GOT3 (cell line): ENCODE measurements around the gene LMTK3.
"Not testable (repeated sequence)": the region's sequence is repeated elsewhere in the genome, so short reads cannot be mapped to it uniquely, and the experiment has no call there.

Experiments
- DNase-seq: peaks from one replicate; lab custom pipeline; 2025; ENCODE audit warnings: mixed read lengths; lab: John Stamatoyannopoulos, UW

Gene LMTK3

GRCh38 chr19:48486706-48487105 lies 24.9 kb downstream of the LMTK3 start:
- not testable (repeated sequence) for DNase-seq

- no peak for DNase-seq
Measured at GRCh38 chr19:48484931-48485612, 26.6 kb downstream of the LMTK3 start.

- DNase-seq: no peak
Measured at GRCh38 chr19:48484247-48484893, 27.3 kb downstream of the LMTK3 start.

GRCh38 chr19:48483301-48483700 lies 28.3 kb downstream of the LMTK3 start:
- no peak for DNase-seq

GRCh38 chr19:48481846-48482639 lies 29.6 kb downstream of the LMTK3 start:
- DNase-seq: no peak

GRCh38 chr19:48480558-48481500 lies 30.8 kb downstream of the LMTK3 start:
- DNase-seq: no peak

GRCh38 chr19:48480183-48480557 lies 31.5 kb downstream of the LMTK3 start:
- no peak for DNase-seq

- no peak for DNase-seq
Measured at GRCh38 chr19:48479686-48480085, 31.9 kb downstream of the LMTK3 start.

- no peak for DNase-seq
Measured at GRCh38 chr19:48478339-48479256, 33.0 kb downstream of the LMTK3 start.

GRCh38 chr19:48477698-48478338 lies 33.8 kb downstream of the LMTK3 start:
- no peak for DNase-seq

- DNase-seq: no peak
Measured at GRCh38 chr19:48477067-48477685, 34.5 kb downstream of the LMTK3 start.

GRCh38 chr19:48476176-48476575 lies 35.5 kb downstream of the LMTK3 start:
- no peak for DNase-seq

GRCh38 chr19:48475369-48476068 lies 36.1 kb downstream of the LMTK3 start:
- DNase-seq: no peak

GRCh38 chr19:48474084-48474592 lies 37.5 kb downstream of the LMTK3 start:
- DNase-seq: no peak

- no peak for DNase-seq
Measured at GRCh38 chr19:48473161-48473966, 38.3 kb downstream of the LMTK3 start.

GRCh38 chr19:48471836-48472235 lies 39.8 kb downstream of the LMTK3 start:
- DNase-seq: no peak

- DNase-seq: no peak
Measured at GRCh38 chr19:48470856-48471255, 40.8 kb downstream of the LMTK3 start.
